NK-92 (cell line): ENCODE data around the gene KDM6A.
"Not testable (repeated sequence)": the region's sequence is repeated elsewhere in the genome, so short reads cannot be mapped to it uniquely, and the experiment has no call there.

Experiments
- DNase-seq: peaks from one replicate; lab custom pipeline; 2025; ENCODE audit not compliant: unreplicated experiment; lab: John Stamatoyannopoulos, UW

Gene KDM6A

DNA sequence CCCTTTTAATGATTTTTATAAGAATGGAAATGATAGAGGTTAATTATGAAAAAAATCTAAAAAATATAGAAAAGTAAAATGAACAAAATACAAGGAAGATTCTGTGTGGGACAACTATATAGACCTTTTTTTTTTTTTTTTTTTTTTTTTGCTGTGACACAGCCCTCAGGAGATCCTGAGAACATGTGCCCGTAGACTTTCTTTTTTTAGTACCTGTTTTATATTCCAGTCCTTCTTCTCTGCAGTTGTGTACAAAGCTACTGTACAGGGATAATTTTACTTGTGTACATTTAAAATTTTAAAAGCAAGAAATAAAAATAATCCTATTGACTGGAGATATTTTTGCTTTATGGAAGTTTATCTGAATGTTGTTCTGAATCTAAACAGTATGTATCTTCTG is 85.5 kb downstream of the KDM6A start:
- DNase-seq, result no peak

DNA sequence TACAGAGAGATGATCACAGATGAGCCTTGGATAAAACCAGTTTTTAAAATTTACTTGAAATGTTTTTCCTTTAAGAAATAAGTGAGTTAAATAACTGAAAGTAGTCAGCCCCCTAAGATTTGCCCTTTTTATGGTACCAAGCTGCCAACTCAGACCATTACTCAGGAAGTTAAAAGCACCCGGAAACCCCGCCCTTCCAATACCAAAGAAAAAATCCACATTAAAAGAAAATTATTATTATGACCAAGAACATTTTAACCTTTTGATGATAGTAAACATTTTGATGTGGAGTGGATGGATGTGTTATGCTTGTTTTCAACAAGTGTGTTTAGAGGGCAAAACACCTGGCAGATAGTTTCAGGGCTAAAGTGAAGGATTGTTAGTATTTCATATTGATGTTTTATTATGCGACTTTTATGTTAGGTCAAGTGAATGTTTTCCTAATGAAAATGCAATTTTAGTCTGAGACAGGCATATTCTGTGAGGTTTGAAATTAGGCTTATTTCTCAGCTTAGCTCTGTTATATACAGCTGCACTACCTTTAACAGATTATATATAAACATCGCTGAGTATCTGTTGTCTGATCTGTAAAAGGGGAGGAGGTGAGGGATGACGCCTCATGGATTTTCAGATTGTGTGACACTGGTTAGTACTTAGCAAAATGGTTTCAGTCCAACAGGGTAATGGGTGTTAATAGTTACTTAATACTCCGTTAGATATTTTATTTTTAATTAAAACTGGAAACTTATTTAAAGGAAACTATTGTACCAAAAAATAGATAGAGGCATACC is 89.0 kb downstream of the KDM6A start:
- no peak for DNase-seq

- no peak for DNase-seq
These were observed 90.0 kb downstream of the KDM6A start for GRCh38 chrX:44962944-44963343.

DNA sequence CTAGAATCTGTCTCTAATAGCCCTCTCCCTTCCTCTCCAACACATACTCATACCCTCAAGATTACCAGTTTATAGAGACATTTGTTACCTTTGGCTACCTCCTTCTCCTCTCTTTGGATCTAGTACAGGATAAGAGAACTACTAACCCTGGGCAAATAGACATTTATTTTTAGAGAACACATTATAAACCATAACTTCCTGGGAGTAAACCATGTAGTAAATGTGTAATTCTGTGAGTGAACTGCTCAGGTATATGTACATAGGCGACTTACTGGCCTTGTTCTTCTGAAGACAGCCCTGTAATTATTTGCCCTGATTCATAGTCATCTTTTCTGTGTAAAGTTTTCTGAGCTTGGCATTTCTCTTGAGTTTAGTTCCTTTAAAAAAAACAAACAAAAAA is 94.2 kb downstream of the KDM6A start:
- no peak for DNase-seq

- DNase-seq, result no peak
These were observed 97.7 kb downstream of the KDM6A start for GRCh38 chrX:44970709-44971108.

DNA sequence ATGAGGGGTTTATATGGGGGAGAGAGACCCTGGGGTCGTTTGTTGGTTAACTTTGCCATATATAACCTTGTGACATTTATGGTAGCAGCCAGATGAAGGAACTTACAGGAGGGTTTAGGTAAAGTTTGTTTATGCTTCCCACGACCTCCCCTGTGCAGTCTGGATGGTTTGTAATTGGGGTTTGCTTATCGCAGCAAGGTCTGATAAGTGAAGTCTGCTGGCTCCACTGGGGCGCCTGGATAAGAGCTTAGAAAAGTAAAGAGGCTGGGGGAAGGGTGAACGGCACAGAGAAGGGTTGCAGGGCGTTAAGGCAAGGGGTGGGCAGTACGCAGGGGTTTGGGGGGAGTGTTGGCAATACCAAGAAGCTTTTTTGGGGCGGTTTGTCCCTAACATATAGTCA is 98.7 kb downstream of the KDM6A start:
- no peak for DNase-seq

GRCh38 chrX:44972132-44972531 is 99.1 kb downstream of the KDM6A start:
- DNase-seq, result no peak

GRCh38 chrX:44973420-44973932 is 100.5 kb downstream of the KDM6A start:
- DNase-seq, result no peak

DNA sequence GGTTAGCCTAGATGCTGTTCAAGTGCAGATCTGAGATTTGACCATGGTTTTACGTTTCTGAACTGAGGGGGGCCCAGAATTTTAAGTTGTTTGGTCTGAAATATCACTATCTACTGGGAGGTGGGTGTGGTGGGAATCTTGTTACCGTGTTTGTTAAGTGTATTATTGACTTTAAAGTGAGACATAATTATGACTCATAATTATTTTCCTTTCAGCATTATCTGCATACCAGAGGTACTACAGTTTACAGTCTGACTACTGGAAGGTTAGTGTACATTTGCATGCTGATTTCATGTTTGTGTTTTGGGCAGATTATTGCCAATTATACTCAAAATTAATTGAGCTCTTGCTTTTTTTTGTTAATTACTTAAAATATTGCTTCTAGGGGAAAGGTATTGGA is 101.5 kb downstream of the KDM6A start:
- no peak for DNase-seq

- DNase-seq, result no peak
These were observed 102.8 kb downstream of the KDM6A start for GRCh38 chrX:44975666-44976263.

- no peak for DNase-seq
These were observed 106.0 kb downstream of the KDM6A start for GRCh38 chrX:44978976-44979375.

DNA sequence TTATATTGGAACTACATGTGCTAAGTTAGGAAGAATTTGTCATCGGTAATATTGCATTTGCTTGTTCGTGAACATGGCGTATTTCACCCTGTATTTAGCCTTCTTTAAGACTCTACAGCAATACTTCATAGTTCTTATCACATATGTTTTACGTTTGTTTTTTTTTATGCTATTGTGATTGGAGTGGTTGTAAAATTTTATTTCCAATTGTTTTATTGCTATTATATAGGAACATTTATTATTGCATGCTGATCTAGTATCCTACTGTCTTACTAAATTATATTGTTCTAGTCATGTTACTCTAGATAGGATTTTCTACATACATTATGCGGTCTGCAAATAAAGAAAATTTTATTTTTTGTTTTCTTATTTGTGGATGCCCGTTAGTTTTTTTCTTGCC is 107.4 kb downstream of the KDM6A start:
- DNase-seq, result no peak

- no peak for DNase-seq
These were observed 107.9 kb downstream of the KDM6A start for GRCh38 chrX:44980883-44981282.

DNA sequence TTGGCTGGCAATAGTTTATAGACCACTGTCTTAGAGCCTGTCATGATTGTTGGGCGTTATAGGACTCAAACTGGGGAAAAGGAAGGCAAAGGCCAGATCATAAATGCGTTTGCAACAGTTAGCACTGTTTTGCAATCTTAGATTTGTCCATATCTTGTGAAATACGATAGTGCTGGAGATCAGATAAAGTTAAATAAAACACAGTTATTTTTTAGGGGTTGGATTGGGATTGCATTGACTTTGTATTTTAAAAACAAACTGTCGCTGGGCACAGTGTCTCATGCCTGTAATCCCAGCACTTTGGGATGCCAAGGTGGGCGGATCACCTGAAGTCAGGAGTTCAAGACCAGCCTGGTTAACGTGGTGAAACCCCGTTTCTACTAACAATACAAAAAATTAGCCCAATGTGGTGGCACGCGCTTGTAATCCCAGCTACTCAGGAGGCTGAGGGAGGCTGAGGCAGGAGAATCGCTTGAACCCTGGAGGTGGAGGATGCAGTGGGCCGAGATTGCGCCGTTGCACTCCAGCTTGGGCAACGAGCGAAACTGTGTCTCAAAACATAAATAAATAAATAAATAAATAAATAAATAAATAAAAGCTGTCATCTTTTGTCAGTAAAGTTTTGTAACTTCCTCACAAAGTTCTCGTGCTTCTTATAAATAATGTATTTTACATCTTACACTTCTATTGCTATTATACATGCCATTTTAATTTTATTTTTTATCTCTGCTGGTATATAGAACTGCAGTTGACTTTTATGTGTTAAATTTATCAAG is 117.2 kb downstream of the KDM6A start:
- DNase-seq, result no peak

DNA sequence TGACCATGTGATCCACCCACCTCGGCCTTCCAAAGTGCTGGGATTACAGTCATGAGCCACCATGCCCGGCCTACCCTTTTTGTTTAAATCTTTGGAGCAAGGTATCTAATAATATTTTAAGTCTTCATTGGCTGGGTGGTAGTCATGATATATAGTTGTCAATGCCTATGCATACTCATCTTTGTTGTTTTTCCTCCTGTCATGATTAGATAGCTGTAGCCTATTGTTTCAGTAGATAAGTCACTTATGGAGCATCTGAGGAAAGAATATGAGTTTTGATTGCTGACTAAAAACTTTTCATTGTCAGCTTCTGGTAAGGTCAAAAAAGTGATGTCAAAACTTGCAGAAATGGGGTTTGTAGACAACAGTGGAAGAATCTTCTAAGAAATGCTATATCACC is 119.8 kb downstream of the KDM6A start:
- no peak for DNase-seq

GRCh38 chrX:44996277-44996676 is 123.3 kb downstream of the KDM6A start:
- DNase-seq, result no peak

DNA sequence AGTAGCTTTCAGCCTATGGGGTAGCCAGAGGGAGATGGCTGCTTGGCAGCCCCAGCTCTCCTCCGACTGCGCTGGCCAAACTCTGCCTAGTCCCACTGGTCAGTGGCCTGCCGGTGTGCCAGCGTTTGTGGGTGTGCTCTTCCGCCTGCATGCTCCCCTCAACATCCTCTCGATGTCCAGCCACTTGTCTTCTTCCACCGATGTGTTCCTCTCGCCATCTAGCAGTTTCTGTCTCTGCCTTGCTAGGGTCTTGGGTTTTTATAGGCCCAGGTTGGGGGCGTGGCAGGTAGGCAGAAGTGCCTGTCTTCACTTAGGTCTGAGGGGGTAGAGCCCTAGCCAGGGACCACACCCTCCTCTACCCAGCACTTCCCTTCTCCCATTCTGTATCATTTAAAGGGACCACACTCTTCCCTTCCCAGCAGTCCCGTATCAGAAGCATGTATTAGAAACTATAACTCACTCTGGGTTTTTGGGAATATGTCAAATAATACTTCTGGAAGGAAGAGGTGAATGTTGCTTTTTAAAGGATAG is 124.4 kb downstream of the KDM6A start:
- no peak for DNase-seq

GRCh38 chrX:44997888-44998287 is 124.9 kb downstream of the KDM6A start:
- DNase-seq, result no peak

DNA sequence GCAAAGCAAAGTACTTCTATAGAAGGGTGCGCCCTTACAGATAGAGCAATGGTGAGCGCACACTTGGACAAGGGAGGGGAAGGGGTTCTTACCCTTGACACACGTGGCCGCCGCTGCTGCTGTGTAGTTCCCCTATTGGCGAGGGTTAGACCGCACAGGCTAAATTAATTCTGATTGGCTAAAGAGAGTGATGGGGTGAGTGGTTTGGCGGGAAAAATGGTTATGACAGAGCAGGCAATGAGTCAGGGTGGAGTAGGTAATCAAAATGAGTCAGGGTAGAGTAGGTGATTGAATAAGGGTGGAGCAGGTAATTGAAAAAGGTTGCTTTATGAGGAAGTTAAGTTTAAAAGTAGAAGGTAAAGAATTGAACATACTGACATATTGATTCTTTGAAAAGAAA is 126.2 kb downstream of the KDM6A start:
- not testable (repeated sequence) for DNase-seq

- not testable (repeated sequence) for DNase-seq
These were observed 126.9 kb downstream of the KDM6A start for GRCh38 chrX:44999872-45000271.

DNA sequence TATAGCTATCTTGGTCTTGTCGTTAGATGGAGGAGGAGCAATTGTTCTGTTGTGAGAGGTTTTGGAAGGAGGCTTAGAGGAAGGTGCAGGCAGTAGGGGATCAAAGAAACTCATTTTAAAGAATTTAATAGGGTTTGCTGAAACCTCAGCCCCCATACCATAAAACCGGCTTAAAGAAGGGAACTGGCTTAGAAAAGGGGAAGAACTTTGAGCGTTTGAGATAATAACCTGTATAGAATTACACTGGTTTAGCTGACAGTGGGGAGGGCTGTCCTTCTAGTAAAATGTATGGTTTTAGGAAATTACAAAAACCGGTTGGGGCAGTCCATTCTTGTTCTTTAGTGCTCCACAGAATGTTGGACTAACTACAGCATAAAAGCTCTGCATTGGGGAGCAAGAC is 128.1 kb downstream of the KDM6A start:
- no peak for DNase-seq

GRCh38 chrX:45003085-45003484 is 130.1 kb downstream of the KDM6A start:
- no peak for DNase-seq
